HepG2 (cell line): ENCODE data around the gene PTCRA. TPM values are rescaled to one million over a fixed set of nuclear protein-coding genes. Genes with fewer than 3 reads are reported as not detected.
"Not testable (repeated sequence)": the region's sequence is repeated elsewhere in the genome, so short reads cannot be mapped to it uniquely, and the experiment has no call there.

ENCODE experiments used
- ATAC-seq: fragments of 200-7000 bp; cut with Tn5 transposase; 3 replicates; pipeline ENCODE4 v1.9.1; 2020; ENCODE audit warnings: mild to moderate bottlenecking, moderate library complexity
- BruUV-seq: library from RNA; stranded (reverse); fragments of 400-500 nt; replicated peaks from 2 replicates; lab custom pipeline; 2021; lab: Mats Ljungman, UMichigan
- CTCF ChIA-PET: fragments of 300-600 bp; formaldehyde crosslinking; extraction: SDS; loops from one replicate; lab custom pipeline; 2021; ENCODE audit warnings: low total read pairs, inconsistent platforms, low intra/inter-chr PET ratio; lab: Yijun Ruan, JAX
- POLR2A ChIA-PET: fragments of 350-600 bp; sonication (Branson Sonifier 250); formaldehyde crosslinking; loops from one replicate; lab custom pipeline; 2020; ENCODE audit warnings: antibody characterized with exemption, inconsistent platforms; lab: Yijun Ruan, JAX
- DNase-seq: peaks from one replicate; pipeline ENCODE4 v3.0.0-alpha.2; 2015; ENCODE audit warnings: low spot score
- FAIRE-seq: peaks from 3 replicates; lab custom pipeline; 2011; peaks lifted over from hg19 to GRCh38; lab: Jason Lieb, UNC
- H2AFZ ChIP-seq: one replicate; pipeline ENCODE4 v1.6.1; 2011; ENCODE audit warnings: low read length, inconsistent platforms
- H3K27ac ChIP-seq: fragments of 300-600 bp; 3 replicates; pipeline ENCODE4 v1.8.0; 2011; ENCODE audit warnings: mixed run types, mild to moderate bottlenecking, mixed read lengths, low read length, inconsistent platforms; ENCODE audit not compliant: insufficient read depth; ENCODE audit errors: extremely low read length
- H3K27me3 ChIP-seq, 2 experiments: fragments of 200-600 bp in 1 of 2; 2 replicates in 1 of 2; 3 replicates in 1 of 2; pipeline versions ENCODE4 v1.6.0 to v1.8.0; 2011; ENCODE audit warnings: low read length in 2 of 2, mild to moderate bottlenecking in 2 of 2, moderate library complexity in 2 of 2, inconsistent platforms in 1 of 2; ENCODE audit not compliant: insufficient read depth in 2 of 2, control insufficient read depth in 1 of 2
- H3K36me3 ChIP-seq, 2 experiments: fragments of 200-600 bp in 1 of 2; replicated peaks in 1 of 2; 2 replicates in 1 of 2; 3 replicates in 1 of 2; pipeline versions ENCODE4 v1.5.1 to v1.8.0; 2011; ENCODE audit warnings: low read length in 2 of 2, inconsistent platforms in 1 of 2; ENCODE audit not compliant: insufficient read depth in 2 of 2, control insufficient read depth in 1 of 2
- H3K4me1 ChIP-seq: 2 replicates; pipeline ENCODE4 v1.5.1; 2012; ENCODE audit warnings: low read length, inconsistent platforms; ENCODE audit not compliant: insufficient read depth
- H3K4me2 ChIP-seq: 2 replicates; pipeline ENCODE4 v1.6.0; 2011; ENCODE audit warnings: low read depth, low read length, inconsistent platforms
- H3K4me3 ChIP-seq, 3 experiments: fragments of 200-600 bp in 1 of 3; sonication (generic), shearing (Covaris generic) in 1 of 3; replicated peaks in 1 of 3; 2 replicates each; pipeline ENCODE4 v1.5.1; 2011 to 2016; ENCODE audit warnings: low read length in 3 of 3, inconsistent platforms in 2 of 3, low read depth in 2 of 3, mild to moderate bottlenecking in 2 of 3, control low read depth in 1 of 3, mixed read lengths in 1 of 3; ENCODE audit not compliant: insufficient read depth in 1 of 3
- H3K79me2 ChIP-seq: one replicate; pipeline ENCODE4 v1.6.1; 2011; ENCODE audit warnings: low read length, inconsistent platforms; ENCODE audit not compliant: insufficient read depth
- H3K9ac ChIP-seq: 2 replicates; pipeline ENCODE4 v1.6.0; 2011; ENCODE audit warnings: mild to moderate bottlenecking, low read depth, low read length, inconsistent platforms; ENCODE audit not compliant: insufficient read depth
- H3K9me3 ChIP-seq: 2 replicates; pipeline ENCODE4 v1.5.1; 2012; ENCODE audit warnings: mild to moderate bottlenecking, low read length
- H4K20me1 ChIP-seq: 2 replicates; pipeline ENCODE4 v1.6.0; 2011; ENCODE audit warnings: inconsistent platforms, mild to moderate bottlenecking, low read length, moderate library complexity; ENCODE audit not compliant: insufficient read depth
- POLR2G ChIP-seq: fragments of 200-400 bp; formaldehyde crosslinking; IDR thresholded peaks from 2 replicates; pipeline ENCODE4 v1.6.1; 2018; ENCODE audit warnings: mild to moderate bottlenecking, low read depth, low read length, moderate library complexity
- RBM22 ChIP-seq: fragments of 200-400 bp; formaldehyde crosslinking; optimal IDR thresholded peaks from 2 replicates; pipeline ENCODE3; 2017; ENCODE audit warnings: mild to moderate bottlenecking, low read length, moderate library complexity
- ZBTB7A ChIP-seq: sonication (generic); formaldehyde crosslinking; IDR thresholded peaks from 2 replicates; pipeline ENCODE4 v1.8.0; 2022; ENCODE audit warnings: mild to moderate bottlenecking, missing genetic modification reagents
- WGBS: methylation state at CpG from one replicate; pipeline ENCODE4 v1.1.6; 2017; ENCODE audit warnings: low lambda C conversion rate; 5-methylcytosine and 5-hydroxymethylcytosine counted together
- in situ Hi-C: cut with HindIII; loops from 2 replicates; pipeline ENCODE4 v1.10.0; 2017; ENCODE audit warnings: low pct_unique_long_range_greater_than_20kb; ENCODE audit not compliant: extremely low pct_ligation_motif_present
- intact Hi-C: fragments of 100-400 bp; cut with micrococcal nuclease; formaldehyde crosslinking; loops from one replicate; pipeline ENCODE4 v1.10.0; 2022; ENCODE audit not compliant: unreplicated experiment
- polyA plus RNA-seq, 8 experiments: library from polyadenylated mRNA; depleted of rRNA in 3 of 8; stranded (reverse) in 7 of 8; unstranded in 1 of 8; fragments of >200 nt; fragmentation: Illumina TruSeq in 4 of 8; extraction: Trizol in 4 of 8; gene quantifications; 2 replicates each; pipeline versions ENCODE4 v1.2.1 to v1.2.3, GENCODE V29; 2011 to 2016; ENCODE audit warnings: low read depth in 4 of 8, missing spikeins in 1 of 8, mixed read lengths in 1 of 8; ENCODE audit not compliant: insufficient read depth in 1 of 8
- total RNA-seq, 5 experiments: library from RNA; depleted of rRNA; stranded (reverse); fragments of >200 nt; fragmentation: Illumina TruSeq; extraction: Trizol; gene quantifications; 2 replicates each; pipeline ENCODE4 v1.2.3, GENCODE V29; 2016; ENCODE audit warnings: low read depth in 1 of 5
- TF ChIP-seq, protein P1 (sequence below): sonication (generic); formaldehyde crosslinking; conservative IDR thresholded peaks from 2 replicates; pipeline ENCODE4 v1.4.0; 2020; ENCODE audit warnings: missing genetic modification reagents

Gene PTCRA
- total and polyA plus RNA-seq, 2 of the 13 experiments (the other 11 are each of a cell fraction or from before 2014, with no cell fraction given) = not detected

DNA sequence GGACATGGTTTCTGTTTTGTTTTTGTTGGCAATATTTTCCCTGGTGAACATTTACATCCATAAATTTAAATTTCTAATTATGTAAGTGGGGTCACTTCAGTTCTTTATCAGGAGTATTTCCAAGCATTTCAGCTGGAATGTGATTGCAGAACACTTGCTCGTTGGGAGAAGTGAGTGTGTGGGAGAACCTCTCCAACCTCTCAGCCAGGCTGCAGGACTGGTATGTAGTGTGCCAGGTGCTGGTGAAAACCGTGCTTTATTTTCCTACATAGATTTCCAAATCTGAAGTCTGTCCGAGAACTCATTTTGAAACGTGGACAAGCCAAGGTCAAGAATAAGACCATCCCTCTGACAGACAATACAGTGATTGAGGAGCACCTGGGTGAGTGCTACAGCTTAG is 30.2 kb upstream of the PTCRA start:
- H3K36me3 ChIP-seq = peaks cover 30 to 44% of the 10 kb centered on the region in 2 experiments
- POLR2A ChIA-PET = no interaction called here
- 91% methylated on average over 4 of the region's 4 CpGs for WGBS

DNA sequence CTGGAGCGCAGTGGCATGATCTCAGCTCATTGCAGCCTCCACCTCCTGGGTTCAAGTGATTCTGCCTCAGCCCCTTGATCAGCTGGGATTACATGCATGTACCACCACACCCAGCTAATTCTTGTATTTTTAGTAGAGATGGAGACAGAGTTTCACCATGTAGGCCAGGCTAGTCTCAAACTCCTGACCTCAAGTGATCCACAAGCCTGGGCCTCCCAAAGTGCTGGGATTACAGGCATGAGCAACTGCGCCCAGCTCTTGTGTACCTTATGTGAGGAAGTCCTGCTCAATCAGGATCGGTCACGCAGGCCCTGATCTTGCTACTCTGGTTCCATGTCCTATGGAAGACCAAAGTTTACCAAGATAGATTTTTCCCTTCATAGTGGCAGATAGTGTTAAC is 27.7 kb upstream of the PTCRA start:
- H4K20me1 ChIP-seq, intact Hi-C loops, H2AFZ ChIP-seq, ATAC-seq, in situ Hi-C loops, H3K4me3 ChIP-seq, H3K27ac ChIP-seq, H3K9me3 ChIP-seq, DNase-seq, BruUV-seq, CTCF ChIA-PET, FAIRE-seq, H3K4me2 ChIP-seq, H3K9ac ChIP-seq, H3K27me3 ChIP-seq: not testable (repeated sequence)
- POLR2A ChIA-PET = interaction anchor here (7.3 kb wide), 1 partner anchor 8 kb away, joined by 147 read pairs; the partner anchor contains the start of gene RPL7L1
- TF ChIP-seq POLR2G = 0 out of 2 replicates have a peak, but pooled peaks have one; percentile 1
- Histone ChIP-seq H3K4me1 (peaks cover 44% of the 10 kb centered on the region), H3K36me3 (peaks cover 24 to 32% of the 10 kb centered on the region in 2 experiments), H3K79me2 (peaks cover 11% of the 10 kb centered on the region)
- 93% methylated on average over 4 of the region's 4 CpGs for WGBS

More for the DNA sequence above, 30.2 kb upstream of the PTCRA start:
- intact Hi-C loops (no loop called here), in situ Hi-C loops (no loop called here)
- H3K27ac ChIP-seq = no peak overlapping the region
- H3K79me2 ChIP-seq = peaks cover 33% of the 10 kb centered on the region
- H3K9me3 ChIP-seq = no peaks in the 10 kb centered on the region
- peaks cover 54% of the 10 kb centered on the region for H3K4me1 ChIP-seq
- no peak overlapping the region for H3K9ac ChIP-seq
- no TSS peak for BruUV-seq
- no peak overlapping the region for H3K4me2 ChIP-seq
- H4K20me1 ChIP-seq = peaks cover 11% of the 10 kb centered on the region
- no peak for ATAC-seq
- H3K27me3 ChIP-seq = no peaks in the 10 kb centered on the region
- TF ChIP-seq, protein P1, sequence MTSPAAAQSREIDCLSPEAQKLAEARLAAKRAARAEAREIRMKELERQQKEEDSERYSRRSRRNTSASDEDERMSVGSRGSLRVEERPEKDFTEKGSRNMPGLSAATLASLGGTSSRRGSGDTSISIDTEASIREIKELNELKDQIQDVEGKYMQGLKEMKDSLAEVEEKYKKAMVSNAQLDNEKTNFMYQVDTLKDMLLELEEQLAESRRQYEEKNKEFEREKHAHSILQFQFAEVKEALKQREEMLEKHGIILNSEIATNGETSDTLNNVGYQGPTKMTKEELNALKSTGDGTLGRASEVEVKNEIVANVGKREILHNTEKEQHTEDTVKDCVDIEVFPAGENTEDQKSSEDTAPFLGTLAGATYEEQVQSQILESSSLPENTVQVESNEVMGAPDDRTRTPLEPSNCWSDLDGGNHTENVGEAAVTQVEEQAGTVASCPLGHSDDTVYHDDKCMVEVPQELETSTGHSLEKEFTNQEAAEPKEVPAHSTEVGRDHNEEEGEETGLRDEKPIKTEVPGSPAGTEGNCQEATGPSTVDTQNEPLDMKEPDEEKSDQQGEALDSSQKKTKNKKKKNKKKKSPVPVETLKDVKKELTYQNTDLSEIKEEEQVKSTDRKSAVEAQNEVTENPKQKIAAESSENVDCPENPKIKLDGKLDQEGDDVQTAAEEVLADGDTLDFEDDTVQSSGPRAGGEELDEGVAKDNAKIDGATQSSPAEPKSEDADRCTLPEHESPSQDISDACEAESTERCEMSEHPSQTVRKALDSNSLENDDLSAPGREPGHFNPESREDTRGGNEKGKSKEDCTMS (CRISPR knock-in tag) = no peak
- TF ChIP-seq ZBTB7A = no peak
- peak; percentile 51 for TF ChIP-seq RBM22
- CTCF ChIA-PET = no interaction called here
- no peak for FAIRE-seq
- no peak overlapping the region for H3K4me3 ChIP-seq
- no peak overlapping the region for H2AFZ ChIP-seq
- DNase-seq = no peak
